ENCODE results near the gene THEM4.
A peak's percentile ranks its signal among the peaks of the same experiment; 100 is the strongest.

THEM4 gene

GRCh38 chr1:151838222-151839081, 70.9 kb downstream of the THEM4 start:
- DNase-seq (ENCODE audit: low spot score): peak; percentile 68
- Mint-ChIP-seq H3K27ac (peak overlapping the region; percentile 75), H3K4me1 (ENCODE audit: low read depth) (peaks cover 50% of the 10 kb centered on the region), H3K27me3 (ENCODE audit: low read depth) (peaks cover 3% of the 10 kb centered on the region), H3K4me3 (peak overlapping the region; percentile 79), H3K36me3 (ENCODE audit: low read depth) (no peaks in the 10 kb centered on the region), H3K9me3 (no peaks in the 10 kb centered on the region)

- Mint-ChIP-seq H3K4me3 (peak overlapping the region; percentile 88), H3K27me3 (ENCODE audit: low read depth) (peaks cover 3% of the 10 kb centered on the region), H3K27ac (peak overlapping the region; percentile 89), H3K9me3 (no peaks in the 10 kb centered on the region), H3K4me1 (ENCODE audit: low read depth) (peaks cover 54% of the 10 kb centered on the region), H3K36me3 (ENCODE audit: low read depth) (no peaks in the 10 kb centered on the region)
- DNase-seq (ENCODE audit: low spot score): no peak
These were observed 71.5 kb downstream of the THEM4 start for GRCh38 chr1:151837884-151838221.

- Mint-ChIP-seq H3K4me3 (peak overlapping the region; percentile 88), H3K27me3 (ENCODE audit: low read depth) (peaks cover 3% of the 10 kb centered on the region), H3K9me3 (no peaks in the 10 kb centered on the region), H3K36me3 (ENCODE audit: low read depth) (no peaks in the 10 kb centered on the region), H3K4me1 (ENCODE audit: low read depth) (peaks cover 55% of the 10 kb centered on the region), H3K27ac (peak overlapping the region; percentile 89)
- peak; percentile 24 for DNase-seq (ENCODE audit: low spot score)
These were observed 72.1 kb downstream of the THEM4 start for GRCh38 chr1:151837197-151837596.

GRCh38 chr1:151835596-151835995, 73.7 kb downstream of the THEM4 start:
- Mint-ChIP-seq H3K4me3 (no peak overlapping the region), H3K4me1 (ENCODE audit: low read depth) (peaks cover 55% of the 10 kb centered on the region), H3K27ac (no peak overlapping the region), H3K36me3 (ENCODE audit: low read depth) (no peaks in the 10 kb centered on the region), H3K27me3 (ENCODE audit: low read depth) (peaks cover 3% of the 10 kb centered on the region), H3K9me3 (no peaks in the 10 kb centered on the region)
- DNase-seq (ENCODE audit: low spot score): no peak

GRCh38 chr1:151834239-151834638, 75.1 kb downstream of the THEM4 start:
- peak; percentile 27 for DNase-seq (ENCODE audit: low spot score)
- H3K4me1 Mint-ChIP-seq (ENCODE audit: low read depth): peaks cover 56% of the 10 kb centered on the region
- H3K4me3 Mint-ChIP-seq: peak overlapping the region; percentile 19
- H3K27me3 Mint-ChIP-seq (ENCODE audit: low read depth): peaks cover 3% of the 10 kb centered on the region
- H3K36me3 Mint-ChIP-seq (ENCODE audit: low read depth): no peaks in the 10 kb centered on the region
- no peaks in the 10 kb centered on the region for H3K9me3 Mint-ChIP-seq
- peak overlapping the region; percentile 50 for H3K27ac Mint-ChIP-seq

- peaks cover 59% of the 10 kb centered on the region for H3K4me1 Mint-ChIP-seq (ENCODE audit: low read depth)
- no peaks in the 10 kb centered on the region for H3K36me3 Mint-ChIP-seq (ENCODE audit: low read depth)
- no peaks in the 10 kb centered on the region for H3K9me3 Mint-ChIP-seq
- peak overlapping the region; percentile 50 for H3K27ac Mint-ChIP-seq
- H3K4me3 Mint-ChIP-seq: peak overlapping the region; percentile 19
- peaks cover 3% of the 10 kb centered on the region for H3K27me3 Mint-ChIP-seq (ENCODE audit: low read depth)
- DNase-seq (ENCODE audit: low spot score): no peak
These were observed 76.0 kb downstream of the THEM4 start for GRCh38 chr1:151833172-151833900.

- Mint-ChIP-seq H3K27me3 (ENCODE audit: low read depth) (peaks cover under 1% of the 10 kb centered on the region), H3K4me1 (ENCODE audit: low read depth) (peaks cover 63% of the 10 kb centered on the region), H3K4me3 (no peak overlapping the region), H3K9me3 (no peaks in the 10 kb centered on the region), H3K36me3 (ENCODE audit: low read depth) (no peaks in the 10 kb centered on the region), H3K27ac (peak overlapping the region; percentile 57)
- no peak for DNase-seq (ENCODE audit: low spot score)
These were observed 76.9 kb downstream of the THEM4 start for GRCh38 chr1:151832318-151832980.

- no peak for DNase-seq (ENCODE audit: low spot score)
- no peaks in the 10 kb centered on the region for H3K36me3 Mint-ChIP-seq (ENCODE audit: low read depth)
- peak within 1 kb of the TSS; percentile 86 for H3K27ac Mint-ChIP-seq
- H3K4me1 Mint-ChIP-seq (ENCODE audit: low read depth): peaks cover 54% of the 10 kb centered on the region
- no peaks in the 10 kb centered on the region for H3K27me3 Mint-ChIP-seq (ENCODE audit: low read depth)
- H3K9me3 Mint-ChIP-seq: no peaks in the 10 kb centered on the region
- H3K4me3 Mint-ChIP-seq: peak within 1 kb of the TSS; percentile 33
These were observed 77.7 kb downstream of the THEM4 start, which contains the start of gene RORC for GRCh38 chr1:151831605-151832004. Gene RORC (minus strand): TSS chr1:151831802. CDS start chr1:151831764, 38 bp downstream.

GRCh38 chr1:151831256-151831591, 78.1 kb downstream of the THEM4 start:
- Mint-ChIP-seq H3K9me3 (no peaks in the 10 kb centered on the region), H3K27ac (peak overlapping the region; percentile 86), H3K4me1 (ENCODE audit: low read depth) (peaks cover 53% of the 10 kb centered on the region), H3K4me3 (peak overlapping the region; percentile 33), H3K36me3 (ENCODE audit: low read depth) (no peaks in the 10 kb centered on the region), H3K27me3 (ENCODE audit: low read depth) (no peaks in the 10 kb centered on the region)
- no peak for DNase-seq (ENCODE audit: low spot score)

GRCh38 chr1:151830055-151830454, 79.3 kb downstream of the THEM4 start:
- Mint-ChIP-seq H3K27ac (peak overlapping the region; percentile 86), H3K4me1 (ENCODE audit: low read depth) (peaks cover 50% of the 10 kb centered on the region), H3K4me3 (peak overlapping the region; percentile 62)

GRCh38 chr1:151829352-151830046, 79.8 kb downstream of the THEM4 start:
- H3K27ac Mint-ChIP-seq: peak overlapping the region; percentile 86
- no peaks in the 10 kb centered on the region for H3K9me3 Mint-ChIP-seq
- H3K36me3 Mint-ChIP-seq (ENCODE audit: low read depth): no peaks in the 10 kb centered on the region
- no peak for DNase-seq (ENCODE audit: low spot score)
- peak overlapping the region; percentile 62 for H3K4me3 Mint-ChIP-seq
- H3K27me3 Mint-ChIP-seq (ENCODE audit: low read depth): no peaks in the 10 kb centered on the region
- H3K4me1 Mint-ChIP-seq (ENCODE audit: low read depth): peaks cover 49% of the 10 kb centered on the region

More at GRCh38 chr1:151830055-151830454, 79.3 kb downstream of the THEM4 start:
- no peaks in the 10 kb centered on the region for H3K36me3 Mint-ChIP-seq (ENCODE audit: low read depth)
- H3K27me3 Mint-ChIP-seq (ENCODE audit: low read depth): no peaks in the 10 kb centered on the region
- DNase-seq (ENCODE audit: low spot score): no peak
- no peaks in the 10 kb centered on the region for H3K9me3 Mint-ChIP-seq

- H3K27me3 Mint-ChIP-seq (ENCODE audit: low read depth): no peaks in the 10 kb centered on the region
- H3K4me3 Mint-ChIP-seq: peak overlapping the region; percentile 62
- H3K27ac Mint-ChIP-seq: peak overlapping the region; percentile 86
- no peak for DNase-seq (ENCODE audit: low spot score)
- no peaks in the 10 kb centered on the region for H3K9me3 Mint-ChIP-seq
- no peaks in the 10 kb centered on the region for H3K36me3 Mint-ChIP-seq (ENCODE audit: low read depth)
- peaks cover 44% of the 10 kb centered on the region for H3K4me1 Mint-ChIP-seq (ENCODE audit: low read depth)
These were observed 80.4 kb downstream of the THEM4 start for GRCh38 chr1:151828921-151829320.

GRCh38 chr1:151827853-151828252, 81.5 kb downstream of the THEM4 start:
- no peaks in the 10 kb centered on the region for H3K27me3 Mint-ChIP-seq (ENCODE audit: low read depth)
- H3K9me3 Mint-ChIP-seq: no peaks in the 10 kb centered on the region
- no peak for DNase-seq (ENCODE audit: low spot score)
- peak overlapping the region; percentile 35 for H3K4me3 Mint-ChIP-seq
- peak overlapping the region; percentile 37 for H3K27ac Mint-ChIP-seq
- H3K36me3 Mint-ChIP-seq (ENCODE audit: low read depth): no peaks in the 10 kb centered on the region
- peaks cover 36% of the 10 kb centered on the region for H3K4me1 Mint-ChIP-seq (ENCODE audit: low read depth)

All from T-helper 2 cell treated with Interferon-gamma antibody and Interleukin-4, amounts not matched to agents 5 μg/mL and 100 μg/mL, for 36 hours (primary cell).